Erythroblast (primary cell): ENCODE measurements around the gene TBCD.

ENCODE experiments used
- GATA1 ChIP-seq: IDR thresholded peaks from 2 replicates; pipeline ENCODE4 v1.6.1; 2011; ENCODE audit warnings: low read depth, mild to moderate bottlenecking, control low read depth, low read length, moderate library complexity
- POLR2A ChIP-seq: IDR thresholded peaks from 2 replicates; pipeline ENCODE4 v1.6.1; 2011; ENCODE audit warnings: mild to moderate bottlenecking, low read length

DNA sequence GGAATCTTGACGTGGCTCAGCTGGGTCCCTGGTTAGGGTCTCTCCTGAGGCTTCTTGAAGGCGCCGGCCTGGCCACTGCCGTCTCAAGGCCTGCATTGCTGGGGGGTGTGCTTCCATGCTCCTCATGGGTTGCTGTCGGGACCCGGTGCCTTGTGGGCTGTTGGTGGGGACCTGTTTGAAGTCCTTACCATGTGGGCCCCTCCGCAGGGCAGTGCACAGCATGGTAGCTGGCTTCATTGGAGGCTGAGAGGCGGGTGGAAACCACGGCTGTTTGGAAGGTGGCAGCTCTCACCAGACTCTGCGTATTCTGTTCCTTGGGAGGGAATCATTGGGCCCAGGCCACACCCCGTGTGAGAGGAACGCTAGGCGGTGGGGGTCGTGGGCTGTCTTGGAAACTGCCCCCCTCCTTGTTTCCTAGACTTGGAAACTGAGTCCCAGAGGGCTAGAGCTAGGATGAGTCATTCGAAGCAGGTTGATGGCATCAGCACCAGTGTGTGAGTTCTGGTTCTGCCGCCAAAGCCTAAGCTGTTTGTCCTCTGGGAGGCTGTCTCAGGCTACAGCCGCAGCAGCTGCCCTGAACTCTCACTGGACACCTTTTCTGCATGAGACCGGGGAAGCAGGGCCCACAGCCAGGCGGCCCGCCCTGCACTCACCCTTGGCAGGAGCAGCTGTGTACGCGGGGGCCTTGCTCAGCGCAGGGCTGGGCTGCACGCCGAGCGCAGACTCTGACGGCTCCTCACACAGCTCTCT is 52.8 kb downstream of the TBCD start:
- no peak for TF ChIP-seq POLR2A
- no peak for TF ChIP-seq GATA1
